ENCODE data around the gene RTL1.

RTL1 gene

DNA sequence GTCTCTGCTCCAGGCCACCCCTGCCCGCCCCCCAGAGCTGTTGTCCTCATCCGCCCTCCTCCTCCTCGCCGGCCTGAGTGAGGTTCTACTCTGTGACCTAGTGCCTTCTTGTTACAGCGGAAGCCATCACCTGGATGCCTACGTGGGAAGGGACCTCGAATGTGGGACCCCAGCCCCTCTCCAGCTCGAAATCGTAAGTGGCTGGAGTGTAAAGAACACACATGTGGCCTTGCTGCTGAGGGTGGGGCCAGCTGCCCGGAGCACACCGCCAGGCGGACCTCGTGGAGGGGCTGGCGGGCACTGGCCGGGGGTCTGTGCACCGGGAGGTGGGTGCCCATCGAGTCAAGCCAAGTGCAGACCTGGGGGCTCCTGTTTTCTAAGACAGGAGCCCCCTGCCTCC, 58.2 kb downstream of the RTL1 start:
- no peak for DNase-seq

DNA sequence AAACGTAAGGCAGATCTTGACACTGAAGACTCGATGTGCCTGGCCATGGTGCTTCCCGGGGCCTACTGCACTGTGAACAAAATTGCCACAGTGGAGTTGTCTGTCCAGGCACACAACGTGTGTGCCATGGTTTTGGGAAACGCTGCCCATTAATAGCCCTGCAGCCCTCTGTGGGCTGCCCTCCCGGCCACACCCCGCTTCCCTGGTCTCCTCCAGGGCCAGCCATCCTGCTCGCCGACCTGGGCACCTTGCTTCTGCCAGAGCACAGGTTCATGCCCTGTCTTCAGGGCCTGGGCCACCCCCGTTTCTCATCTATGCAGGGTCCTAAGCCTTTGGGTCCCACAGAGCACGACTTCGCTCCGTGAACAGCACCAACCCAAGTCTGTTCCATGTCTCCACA, 58.7 kb downstream of the RTL1 start:
- no peak for DNase-seq

DNA sequence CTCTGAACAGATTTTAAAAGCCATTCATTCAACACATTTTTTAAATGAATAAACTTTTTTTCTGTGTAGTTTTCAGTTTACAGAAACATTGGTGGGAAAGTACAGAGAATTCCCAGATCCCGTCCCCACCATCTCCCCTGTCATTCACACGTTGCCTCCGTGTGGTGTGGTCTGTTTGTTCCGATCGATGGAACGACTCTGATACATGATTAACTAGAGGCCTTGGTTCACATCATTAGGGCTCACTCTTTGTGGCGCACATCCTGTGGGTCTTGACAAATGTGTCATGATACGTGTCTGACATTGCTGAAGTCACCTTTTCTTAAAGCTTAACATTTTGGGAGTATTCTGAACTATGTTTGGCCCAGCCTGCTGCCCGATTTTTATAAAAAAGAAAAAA, 59.1 kb downstream of the RTL1 start:
- DNase-seq, result no peak

DNA sequence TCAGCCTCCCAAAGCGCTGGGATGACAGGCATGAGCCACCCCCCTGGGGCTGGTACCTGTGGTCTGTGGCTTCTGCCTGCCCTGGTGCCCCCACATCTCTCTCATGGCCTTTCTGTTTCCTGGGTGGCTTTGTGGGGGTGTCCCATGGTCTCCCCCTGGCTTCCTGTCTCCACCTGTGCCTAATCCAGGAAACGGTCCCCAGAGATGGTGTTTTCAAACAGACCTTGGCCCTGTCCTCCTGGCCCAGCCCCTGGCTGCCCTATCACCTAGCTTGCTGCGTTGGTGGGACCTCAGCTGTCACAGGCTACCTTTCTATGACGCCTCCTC, 59.5 kb downstream of the RTL1 start:
- no peak for DNase-seq

DNA sequence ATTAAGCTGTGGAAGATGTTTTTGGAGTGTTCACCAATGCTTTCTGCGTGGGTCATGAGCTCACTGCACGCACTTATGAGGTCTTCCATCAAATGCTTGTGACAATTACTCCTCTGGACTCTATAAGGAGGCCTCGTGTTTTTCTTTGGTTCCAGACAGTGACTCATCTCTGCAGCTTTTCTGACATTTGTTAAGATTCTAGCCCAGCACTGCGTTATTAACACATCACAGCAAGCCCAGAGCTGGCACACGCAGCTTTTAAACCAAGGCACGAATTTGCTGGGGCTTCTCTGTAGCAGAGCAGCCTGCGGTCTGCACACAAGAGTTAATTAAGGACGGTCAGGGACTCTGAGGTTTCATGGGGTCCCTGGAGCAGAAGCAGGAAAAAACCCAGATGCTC, 60.7 kb downstream of the RTL1 start:
- no peak for DNase-seq

DNA sequence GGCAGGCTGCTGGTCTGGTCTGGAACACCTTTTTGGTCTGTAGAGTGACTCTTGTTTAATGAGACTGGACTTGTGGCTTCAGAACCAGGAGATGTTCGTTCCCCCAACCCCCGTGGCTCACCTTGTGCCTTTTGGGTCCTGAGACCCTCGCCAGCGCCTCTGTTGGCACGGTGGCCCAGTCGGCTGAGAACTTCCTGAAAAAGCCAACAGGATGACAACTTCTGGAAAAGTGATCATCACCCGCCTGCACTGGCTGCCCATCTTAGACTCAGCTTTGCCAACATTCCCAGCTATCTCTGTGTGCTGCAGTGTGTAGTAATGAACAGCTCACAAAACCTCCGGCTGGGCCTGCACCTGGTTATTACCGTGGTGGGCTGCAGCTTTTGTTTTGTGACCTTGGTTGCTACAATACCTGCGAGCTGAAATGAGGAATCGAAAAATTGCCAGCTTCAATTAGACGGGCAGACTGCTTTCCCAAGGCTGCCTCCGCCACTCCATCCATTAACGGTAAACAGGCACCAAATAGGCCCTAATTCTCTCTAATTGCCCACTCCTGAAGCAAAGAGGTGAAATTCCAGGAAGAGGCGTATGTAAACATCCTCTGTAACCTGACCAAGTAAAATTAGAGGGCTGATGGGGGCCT, 61.6 kb downstream of the RTL1 start:
- no peak for DNase-seq

DNA sequence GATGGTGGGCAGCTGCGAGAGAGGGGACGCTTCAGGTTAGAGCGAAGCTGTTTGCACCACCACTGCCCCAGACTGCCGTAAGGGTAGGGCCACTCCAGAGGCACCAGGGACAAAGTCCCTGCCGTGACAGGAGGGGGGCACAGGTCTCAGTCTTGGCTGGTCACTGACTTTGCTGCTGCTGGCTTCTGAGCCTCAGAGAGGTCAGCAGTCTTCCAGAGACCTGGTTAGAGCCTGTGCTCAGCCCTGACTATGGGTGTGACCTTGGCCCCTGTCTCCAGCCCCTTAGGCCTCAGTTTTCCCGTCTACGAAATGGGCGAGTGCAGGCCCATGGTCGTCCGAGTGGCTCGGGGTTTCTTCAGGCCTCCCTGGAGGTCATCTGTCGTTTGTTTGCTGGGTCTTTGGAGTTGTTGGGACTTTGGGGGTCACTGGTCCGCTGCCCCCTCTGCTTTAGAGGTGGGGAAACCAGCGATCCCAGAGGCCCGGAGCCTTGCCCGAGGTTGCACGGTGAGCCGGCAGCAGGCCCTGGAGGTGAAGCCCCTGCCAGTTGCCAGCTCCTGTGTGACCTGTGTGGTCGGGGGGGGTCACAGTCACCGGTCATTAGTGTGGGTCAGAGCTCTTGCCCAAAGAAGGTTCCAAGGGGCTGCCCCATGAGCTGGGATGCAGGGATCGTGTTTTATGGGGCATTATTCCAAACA, 62.3 kb downstream of the RTL1 start:
- no peak for DNase-seq

DNA sequence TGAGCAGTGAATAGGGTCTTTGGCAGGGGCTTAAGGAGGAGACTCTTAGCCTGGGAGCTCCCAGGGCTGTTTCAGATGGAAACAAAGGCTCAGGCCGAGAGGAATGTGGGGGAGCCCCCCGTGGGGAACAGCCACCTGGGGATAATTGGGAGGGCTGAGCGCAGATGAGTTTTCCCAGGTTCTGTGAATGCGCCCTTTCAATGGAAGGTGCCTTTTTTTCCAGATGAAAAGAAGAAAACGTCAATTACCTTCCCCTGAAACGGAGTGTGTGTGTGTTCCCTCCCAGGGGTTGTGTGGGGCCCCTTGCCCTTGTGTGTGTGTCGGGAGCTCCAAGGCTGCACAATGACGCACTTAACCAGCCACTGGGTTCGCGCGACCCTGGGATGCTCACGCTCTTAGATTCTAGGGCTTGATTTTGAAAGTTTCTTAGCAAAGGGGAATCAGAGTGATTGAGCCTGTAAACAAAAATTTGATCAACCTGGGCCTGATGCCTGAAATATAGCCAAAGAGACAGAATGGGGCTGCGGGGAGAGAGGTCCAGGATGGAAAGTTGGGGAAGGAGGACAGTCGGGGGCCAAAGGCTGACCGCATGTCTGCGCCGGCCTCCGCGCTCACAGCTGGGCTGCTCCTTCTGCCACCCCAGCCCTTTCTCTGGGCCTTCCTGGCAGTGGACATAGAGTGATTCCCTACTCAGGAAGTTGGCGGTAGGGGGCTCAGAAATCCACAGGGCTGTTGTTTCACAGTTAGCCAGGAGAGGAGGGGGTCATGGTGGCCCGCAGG, 63.0 kb downstream of the RTL1 start:
- DNase-seq, result no peak

DNA sequence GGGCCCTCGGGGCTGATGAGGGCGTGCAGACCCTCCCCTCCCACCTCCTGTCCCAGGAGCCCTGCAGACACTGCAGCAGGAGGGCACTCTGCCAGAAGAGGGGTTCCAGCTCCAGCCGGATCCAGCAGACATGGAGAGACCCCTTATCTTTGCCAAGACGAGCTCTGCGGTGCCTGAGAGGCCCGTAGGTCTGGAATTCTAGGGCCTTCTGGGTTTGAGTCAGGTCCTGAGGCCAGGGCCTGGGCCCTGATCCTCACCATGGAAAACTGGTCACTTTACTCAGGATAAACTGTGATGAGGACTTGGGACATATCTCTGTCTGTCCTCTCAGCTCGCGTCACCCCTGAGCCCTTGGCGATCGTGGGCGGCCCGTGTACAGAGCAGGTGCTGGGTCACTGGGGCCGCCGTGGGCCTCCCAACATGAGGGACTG, 63.8 kb downstream of the RTL1 start:
- no peak for DNase-seq

DNA sequence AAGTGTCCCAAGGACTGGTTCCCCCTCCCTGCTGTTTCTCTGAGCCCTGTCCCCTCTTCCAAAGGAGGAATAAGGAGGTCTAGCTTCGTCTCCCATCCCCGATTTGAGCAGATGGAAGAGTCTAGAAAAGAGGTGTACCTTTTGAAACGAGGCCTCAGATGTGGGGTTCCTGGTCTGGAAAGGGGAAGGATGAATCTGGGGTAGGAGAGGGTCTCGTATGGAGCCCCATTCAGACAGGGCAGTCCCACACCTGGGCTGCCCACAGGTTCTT, 64.3 kb downstream of the RTL1 start:
- no peak for DNase-seq

DNA sequence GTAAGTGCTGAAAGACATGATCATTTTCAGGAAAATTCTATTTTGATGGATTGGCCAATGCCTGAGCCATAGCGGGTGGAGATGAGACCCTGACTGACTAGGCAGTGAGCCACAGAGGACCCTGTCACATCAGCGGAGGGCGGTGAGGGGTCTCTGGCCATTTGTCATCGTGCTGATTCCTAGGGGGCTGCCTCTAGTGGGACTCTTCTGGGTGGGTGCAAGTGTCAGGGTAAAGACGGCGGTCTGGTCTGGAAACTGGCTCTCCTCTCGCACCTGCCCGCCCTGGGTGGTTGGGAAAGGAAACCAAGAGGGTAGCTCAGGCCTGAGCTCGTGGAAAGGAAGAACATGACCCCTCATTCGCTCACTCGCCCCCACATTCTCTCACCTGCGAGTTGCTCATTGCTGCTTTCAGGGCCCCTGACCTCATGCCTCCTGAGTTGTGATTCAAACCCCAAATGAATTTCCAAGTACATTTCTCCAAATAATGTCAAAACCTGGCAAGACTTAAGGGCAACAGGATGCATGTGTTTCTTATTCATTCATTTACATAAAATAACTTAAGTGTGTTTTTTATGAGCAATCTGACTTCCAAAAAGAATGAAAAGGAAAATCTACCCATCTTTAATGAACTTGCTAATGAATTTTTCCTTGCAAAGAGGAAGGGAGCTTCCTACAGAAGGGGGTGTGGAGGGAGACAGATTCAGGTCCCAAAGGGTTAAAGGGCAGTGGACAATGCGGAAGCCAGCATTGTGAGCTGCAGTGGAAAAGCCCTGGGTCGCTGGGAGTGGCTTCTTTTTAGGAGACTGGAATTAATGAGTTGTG, 64.8 kb downstream of the RTL1 start:
- DNase-seq, result no peak

DNA sequence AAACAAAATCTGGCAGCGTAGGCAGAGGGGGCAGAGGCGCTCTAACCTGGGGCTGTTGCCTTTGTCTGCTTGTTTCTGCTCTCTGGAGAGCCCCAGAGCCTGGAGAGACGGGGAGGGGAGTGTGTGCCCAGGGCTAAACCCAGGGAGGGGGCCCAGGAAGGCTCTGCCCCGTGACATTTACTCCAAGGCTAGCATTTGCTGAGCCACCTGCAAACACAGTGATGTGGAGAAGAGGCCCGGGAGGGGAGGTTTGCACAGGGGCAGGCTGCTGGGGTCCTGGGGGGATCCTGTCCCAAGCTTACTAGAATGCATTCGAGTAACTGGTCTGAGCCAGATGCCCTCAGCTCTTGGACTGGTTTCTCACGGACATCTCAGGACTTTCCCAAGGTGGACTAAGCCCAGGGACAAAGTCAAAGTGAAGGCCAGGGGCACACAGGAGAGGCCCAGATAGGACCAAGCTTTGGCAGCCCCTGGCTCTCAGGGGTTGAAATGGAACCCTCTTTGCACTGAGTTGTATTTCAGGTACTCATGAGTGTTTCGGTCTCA, 65.6 kb downstream of the RTL1 start:
- DNase-seq, result no peak

DNA sequence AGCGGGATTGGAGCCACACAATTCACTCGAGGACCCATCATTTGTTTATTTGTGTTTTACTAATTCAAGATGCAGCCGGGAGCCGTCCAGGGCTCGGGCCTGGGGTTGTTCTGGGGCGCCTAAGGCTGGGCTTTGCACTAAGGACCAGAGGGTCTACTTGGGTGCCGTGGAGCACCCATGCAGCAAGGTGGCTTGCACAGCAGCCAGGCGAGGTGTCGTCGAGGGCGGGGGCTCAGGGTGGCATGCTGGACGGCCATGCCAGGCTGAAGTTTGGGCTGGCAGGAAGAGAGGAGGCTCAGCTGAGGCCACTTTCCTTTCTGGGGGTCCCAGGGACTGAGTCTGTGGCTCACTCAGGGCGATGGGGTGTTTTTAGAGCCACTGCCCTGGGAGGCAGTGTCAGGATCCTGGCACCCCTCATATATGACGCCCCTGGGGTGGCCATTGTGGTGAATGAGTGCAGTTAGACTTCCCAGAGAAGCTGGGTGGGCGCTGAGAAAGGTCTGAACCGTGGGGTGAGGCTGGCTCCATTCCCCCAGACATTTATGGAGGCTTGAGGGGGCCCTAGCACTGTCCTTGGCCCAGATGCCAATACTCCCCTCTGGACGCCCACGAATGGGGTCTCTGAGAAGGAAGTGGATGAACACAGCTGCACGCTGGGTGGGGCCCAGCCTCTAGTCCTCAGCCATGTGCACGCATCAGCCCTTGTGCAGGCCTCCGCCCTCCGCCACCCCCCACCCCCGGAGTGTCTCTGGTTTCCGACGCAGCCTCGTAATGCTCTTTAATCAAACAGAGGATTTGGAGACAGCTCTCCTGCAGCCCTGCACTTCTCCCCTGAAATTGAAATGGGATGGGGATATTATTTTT, 66.3 kb downstream of the RTL1 start:
- no peak for DNase-seq

DNA sequence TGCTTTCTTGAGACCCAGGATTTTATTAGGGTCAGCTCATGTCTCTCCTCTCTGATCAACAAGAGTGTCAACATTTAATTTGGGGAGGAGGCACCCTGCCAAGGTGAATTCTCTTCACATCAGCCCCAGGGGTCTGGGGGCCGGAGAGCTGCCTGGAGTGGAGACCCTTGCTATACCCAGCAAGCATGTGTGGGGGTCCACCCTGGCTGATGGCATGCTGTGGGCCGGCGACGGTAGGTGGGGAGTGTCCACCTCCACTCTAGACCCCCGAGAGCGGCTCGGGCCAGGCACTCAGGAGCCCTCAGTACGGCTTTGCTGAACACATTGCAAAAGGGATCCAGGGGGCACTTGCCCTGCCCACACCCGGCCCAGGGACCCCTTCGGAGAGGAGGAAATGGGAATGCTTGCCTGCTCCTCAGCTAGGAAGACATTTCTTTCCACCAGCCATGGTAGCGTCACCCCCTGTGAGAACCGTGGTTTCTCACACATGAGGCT, 67.2 kb downstream of the RTL1 start:
- DNase-seq, result no peak

DNA sequence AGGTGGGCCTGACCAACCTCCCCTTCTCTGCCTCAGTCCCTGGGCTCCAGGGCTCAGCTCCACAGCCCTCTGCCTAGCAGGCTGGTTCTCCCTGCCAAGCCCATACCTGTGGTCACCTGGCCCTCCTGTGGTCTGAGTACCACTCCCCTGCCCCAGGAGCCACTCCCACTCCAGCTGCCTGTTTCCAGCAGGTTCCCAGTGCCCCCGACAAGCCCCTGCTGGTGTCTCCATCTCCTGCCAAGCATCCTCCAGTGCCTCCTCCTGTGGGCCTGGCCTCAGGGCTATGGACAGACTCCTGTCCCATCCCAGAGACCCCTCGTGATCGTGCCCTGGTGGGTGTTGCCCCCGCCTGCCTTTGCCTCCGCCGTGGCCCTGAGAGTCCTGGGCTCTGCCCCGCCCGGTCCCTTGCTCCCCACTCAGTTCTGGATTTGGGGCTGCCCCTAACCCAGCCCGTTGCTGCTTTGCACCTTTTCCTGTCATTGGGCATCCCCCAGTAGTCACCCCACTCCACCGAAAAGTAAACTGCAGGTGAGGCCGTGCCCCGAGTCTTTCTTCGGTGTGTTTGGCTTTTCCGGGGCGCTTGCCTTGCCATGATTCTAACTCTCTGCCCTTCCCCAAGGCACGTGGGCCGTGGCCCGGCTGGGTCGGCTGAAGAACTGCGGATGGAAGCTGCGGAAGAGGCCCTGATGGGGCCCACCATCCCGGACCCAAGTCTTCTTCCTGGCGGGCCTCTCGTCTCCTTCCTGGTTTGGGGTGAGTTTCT, 67.8 kb downstream of the RTL1 start:
- no peak for DNase-seq

DNA sequence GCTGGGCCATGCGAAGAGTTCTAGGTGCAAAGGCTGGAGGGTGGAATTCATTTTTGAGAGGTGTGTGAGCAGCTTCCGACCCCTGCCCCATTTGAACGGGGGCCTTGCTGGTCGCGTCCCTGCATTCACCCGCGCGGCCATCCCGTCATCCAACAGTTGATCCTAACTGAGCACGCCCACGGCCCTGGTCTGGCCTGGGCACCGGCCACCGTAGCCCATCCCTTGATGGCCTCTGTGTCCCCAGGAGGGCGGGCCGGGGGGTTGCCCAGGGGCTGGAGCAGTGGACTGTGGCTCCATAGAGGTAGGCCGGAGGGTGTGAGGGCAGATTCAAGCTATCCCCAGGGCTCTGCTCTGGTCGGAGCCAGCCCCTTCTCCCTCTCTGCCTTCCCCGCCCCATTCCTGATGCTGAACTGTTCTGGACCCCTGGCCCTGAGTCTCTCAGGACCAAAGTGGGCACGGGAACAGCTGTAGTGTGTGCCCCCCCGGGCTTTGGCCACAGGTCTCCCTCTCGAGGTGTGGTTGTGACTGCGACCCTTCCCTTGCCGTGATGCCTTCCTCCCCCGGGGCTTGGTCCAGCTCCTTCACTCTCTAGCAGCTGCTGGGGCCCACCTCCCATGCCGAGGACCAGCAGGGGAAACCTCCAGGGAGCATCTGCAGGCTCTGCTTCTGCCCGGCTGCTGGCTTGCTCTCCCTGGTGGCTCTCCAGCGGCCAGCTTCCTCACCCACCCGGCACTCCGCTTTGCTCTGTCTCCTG, 68.6 kb downstream of the RTL1 start:
- DNase-seq, result no peak

DNA sequence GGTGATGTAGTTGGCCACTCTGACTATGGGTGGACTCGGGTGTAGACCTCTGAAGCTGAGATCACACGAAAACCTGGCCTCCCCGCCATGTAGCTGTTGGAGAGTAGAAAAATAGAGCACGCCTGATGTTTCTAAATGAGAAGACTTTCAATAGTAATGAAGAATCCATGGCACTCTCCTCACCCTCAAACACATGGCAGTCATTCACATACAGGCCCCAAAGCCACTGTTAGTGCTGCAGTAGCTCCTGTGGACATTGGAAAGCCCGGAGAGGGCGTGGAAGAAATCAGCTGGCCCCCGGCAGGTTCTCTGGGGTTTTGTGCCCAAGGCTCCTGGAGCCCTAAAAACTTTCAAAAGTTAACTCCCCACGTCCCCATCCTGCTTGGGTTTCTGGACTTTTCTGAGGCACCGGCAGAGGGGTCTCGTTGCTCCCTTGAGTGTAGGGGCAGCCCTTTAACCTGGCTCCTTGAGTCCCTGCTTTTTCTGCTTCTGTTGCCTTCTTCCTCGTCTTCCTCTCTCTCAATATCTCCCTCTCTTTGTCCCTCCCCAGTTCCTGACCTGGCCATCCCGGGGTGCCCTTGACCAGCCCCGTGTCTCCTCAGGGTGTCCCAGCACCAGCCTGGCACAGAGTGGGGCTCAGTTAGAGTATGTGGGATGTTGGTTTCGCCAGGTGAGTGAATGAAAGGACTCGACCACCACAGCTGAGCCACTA, 69.3 kb downstream of the RTL1 start:
- DNase-seq, result no peak

DNA sequence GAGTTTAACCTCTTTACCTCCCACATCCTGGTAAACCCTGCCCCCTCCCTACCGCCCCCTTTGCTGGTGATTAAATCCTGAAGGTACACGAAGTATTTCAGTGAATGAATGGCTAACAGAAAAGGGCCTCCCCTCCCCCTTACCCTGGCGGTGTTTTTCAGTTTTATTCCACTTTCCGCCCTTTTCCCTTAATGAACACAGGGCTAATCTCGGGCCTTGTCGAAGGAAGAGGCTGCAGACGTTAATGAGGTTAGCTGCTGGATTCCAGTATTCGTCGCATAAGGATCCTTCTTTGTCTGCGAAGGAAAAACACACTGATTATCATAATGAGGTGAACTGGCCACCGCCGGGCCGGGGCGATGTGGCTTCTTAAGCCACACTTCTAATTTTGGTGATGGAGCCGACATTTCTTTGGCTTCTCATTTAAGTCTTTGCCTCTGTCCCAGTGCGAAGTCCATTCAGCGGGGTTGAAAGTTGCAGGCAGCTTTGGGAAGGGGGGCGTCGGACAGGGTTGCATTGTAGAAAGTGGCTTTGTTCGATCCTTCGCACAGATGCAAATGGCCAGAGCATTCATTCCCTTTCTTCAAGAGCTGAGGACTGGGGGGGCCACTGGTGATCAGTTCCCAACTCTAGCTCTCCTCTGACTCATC, 71.1 kb downstream of the RTL1 start:
- DNase-seq, result no peak

DNA sequence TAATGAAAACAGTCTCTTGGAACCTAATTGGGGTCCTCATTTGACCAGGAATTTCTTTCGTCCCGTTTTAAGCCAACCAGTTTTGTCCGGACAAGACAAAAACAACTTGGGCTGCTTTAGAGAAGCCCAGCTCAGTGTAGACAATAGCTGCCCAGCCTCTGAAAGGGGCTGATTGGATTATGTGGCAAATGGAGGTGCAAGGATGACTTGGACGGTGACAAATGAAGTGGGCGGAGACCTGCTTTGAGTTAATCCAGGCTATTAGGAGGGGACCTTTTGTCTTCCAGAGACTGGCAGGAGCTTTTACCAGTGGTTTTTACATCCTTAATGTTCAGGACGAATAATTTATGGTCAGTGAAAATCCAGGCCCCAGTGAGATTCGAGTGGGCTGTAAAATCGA, 72.8 kb downstream of the RTL1 start:
- no peak for DNase-seq
